Activated gamma-delta T cell (primary cell): ENCODE results near the gene FAAP24.
"Not testable (repeated sequence)": the region's sequence is repeated elsewhere in the genome, so short reads cannot be mapped to it uniquely, and the experiment has no call there.

ENCODE experiments used
- DNase-seq: peaks from one replicate; lab custom pipeline; 2025; lab: John Stamatoyannopoulos, UW

The FAAP24 gene

GRCh38 chr19:32998722-32999121, 26.7 kb downstream of the FAAP24 start:
- DNase-seq = no peak

GRCh38 chr19:33000510-33000909, 28.5 kb downstream of the FAAP24 start:
- DNase-seq = no peak

- DNase-seq = no peak
Observed at GRCh38 chr19:33000910-33001309, 28.9 kb downstream of the FAAP24 start.

GRCh38 chr19:33002126-33002865, 30.3 kb downstream of the FAAP24 start:
- not testable (repeated sequence) for DNase-seq

GRCh38 chr19:33003424-33004024, 31.5 kb downstream of the FAAP24 start:
- not testable (repeated sequence) for DNase-seq

GRCh38 chr19:33005440-33005839, 33.4 kb downstream of the FAAP24 start:
- no peak for DNase-seq

- DNase-seq = no peak
Observed at GRCh38 chr19:33008738-33009137, 36.7 kb downstream of the FAAP24 start.

GRCh38 chr19:33010891-33011290, 38.8 kb downstream of the FAAP24 start:
- not testable (repeated sequence) for DNase-seq

GRCh38 chr19:33022472-33023116, 50.6 kb downstream of the FAAP24 start:
- DNase-seq = no peak

- no peak for DNase-seq
Observed at GRCh38 chr19:33024398-33024797, 52.4 kb downstream of the FAAP24 start.

GRCh38 chr19:33025468-33026238, 53.6 kb downstream of the FAAP24 start:
- DNase-seq = not testable (repeated sequence)

GRCh38 chr19:33026602-33027001, 54.6 kb downstream of the FAAP24 start:
- not testable (repeated sequence) for DNase-seq
